ENCODE measurements around the gene ADAMTSL1.
"Not testable (repeated sequence)": the region's sequence is repeated elsewhere in the genome, so short reads cannot be mapped to it uniquely, and the experiment has no call there.

The ADAMTSL1 gene

DNA sequence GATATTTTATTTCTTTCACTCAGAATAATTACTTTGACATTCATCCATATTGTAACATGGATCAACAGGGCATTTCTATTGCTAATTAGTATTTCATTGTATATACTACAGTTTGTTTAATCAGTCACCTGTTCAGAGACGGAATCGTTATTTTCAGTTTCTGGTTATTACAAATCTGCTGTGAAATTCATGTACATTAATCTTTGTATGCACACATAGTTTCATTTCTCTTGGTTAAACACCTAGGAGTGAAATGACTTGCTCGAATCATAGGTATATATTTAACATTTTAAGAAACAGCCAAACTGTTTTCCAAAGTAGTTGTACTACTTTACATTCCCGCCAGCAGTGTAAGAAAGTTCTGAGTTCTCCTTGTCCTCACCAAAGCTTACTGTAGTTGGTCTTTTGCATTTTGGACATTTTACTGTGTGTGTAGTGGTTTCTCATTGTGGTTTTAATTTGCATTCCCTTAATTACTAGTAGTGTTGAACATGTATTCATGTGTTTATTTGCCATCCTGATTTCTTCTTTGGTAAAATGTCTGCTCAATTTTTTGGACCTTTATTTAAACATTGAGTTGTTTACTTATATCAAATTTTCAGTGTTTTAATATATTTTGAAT is 360.9 kb downstream of the ADAMTSL1 start:
- DNase-seq, result no peak

DNA sequence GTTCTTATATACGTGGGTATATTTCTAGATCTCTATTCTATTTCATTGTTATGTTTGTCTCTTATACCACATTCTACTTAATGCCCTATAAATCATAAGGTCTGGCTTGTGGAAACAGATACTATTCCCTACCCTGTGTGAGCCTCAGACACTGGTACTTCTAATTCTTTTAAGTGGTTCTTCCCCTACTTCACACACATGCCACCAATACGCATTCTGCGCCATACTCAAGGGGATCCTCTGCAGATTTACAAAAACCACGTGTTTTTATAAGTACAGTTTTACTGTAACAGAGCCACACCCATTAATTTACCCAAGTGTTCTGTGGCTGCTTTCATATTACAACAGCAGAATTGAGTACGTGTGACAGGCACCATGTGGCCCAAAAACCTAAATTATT is 363.4 kb downstream of the ADAMTSL1 start:
- DNase-seq, result no peak

- no peak for DNase-seq
Measured at GRCh38 chr9:18847576-18848275, 373.8 kb downstream of the ADAMTSL1 start.

DNA sequence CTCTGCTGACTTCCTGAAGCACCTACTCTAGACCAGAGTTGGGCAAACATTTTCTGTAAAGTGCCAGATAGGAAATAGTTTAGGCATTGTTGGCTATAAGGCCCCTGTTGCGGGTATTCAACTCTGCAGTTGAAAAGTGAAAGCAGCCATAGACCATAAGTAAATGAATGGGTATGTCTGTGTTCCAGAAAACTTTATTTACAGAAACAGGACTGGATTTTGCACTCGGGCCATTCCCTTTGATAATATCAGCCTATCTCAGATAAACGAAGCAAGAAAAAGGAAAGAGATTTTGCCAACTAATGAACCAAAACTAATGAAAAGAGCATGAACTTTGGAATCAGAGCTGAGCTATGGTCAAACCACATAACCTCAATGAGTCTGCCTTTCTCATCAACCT is 374.7 kb downstream of the ADAMTSL1 start:
- DNase-seq, result no peak

GRCh38 chr9:18849270-18849669 is 375.3 kb downstream of the ADAMTSL1 start:
- DNase-seq, result no peak

DNA sequence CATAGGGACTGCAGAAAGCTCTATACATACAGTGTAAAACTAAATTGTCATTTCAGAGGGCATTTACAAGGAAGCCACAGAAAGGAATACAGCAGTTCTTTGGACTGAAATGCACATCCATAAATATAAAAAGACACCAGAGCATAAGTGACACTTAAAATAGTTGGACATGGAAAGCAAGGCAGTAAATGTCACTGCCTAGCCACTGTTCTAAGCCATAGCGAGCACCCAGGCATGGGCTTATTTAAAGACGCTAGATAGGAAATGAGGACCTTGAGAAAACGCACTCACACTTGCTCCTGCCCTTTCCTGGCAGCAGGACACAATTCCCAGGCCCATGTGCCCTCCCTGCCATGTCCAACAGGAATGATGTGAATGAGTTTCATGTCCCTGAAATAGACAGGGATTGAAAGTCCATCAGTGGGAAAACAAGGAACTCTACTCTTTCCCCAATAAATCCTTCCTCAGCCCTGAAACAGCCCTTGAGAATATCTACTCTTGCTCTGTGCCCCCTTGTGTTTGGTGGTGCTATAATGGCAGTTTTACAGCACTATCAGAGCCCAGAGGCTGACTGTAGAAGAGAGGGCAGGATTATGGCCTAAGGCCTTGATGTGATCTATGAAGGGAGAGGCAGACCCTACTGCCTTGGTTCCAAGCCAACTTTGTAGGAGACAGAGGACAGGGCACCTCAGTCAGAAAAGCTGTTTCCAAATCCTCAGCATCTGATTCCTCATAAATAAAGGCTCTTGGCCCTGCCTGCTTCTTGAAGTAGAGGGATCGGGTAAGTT is 376.1 kb downstream of the ADAMTSL1 start:
- DNase-seq, result no peak

DNA sequence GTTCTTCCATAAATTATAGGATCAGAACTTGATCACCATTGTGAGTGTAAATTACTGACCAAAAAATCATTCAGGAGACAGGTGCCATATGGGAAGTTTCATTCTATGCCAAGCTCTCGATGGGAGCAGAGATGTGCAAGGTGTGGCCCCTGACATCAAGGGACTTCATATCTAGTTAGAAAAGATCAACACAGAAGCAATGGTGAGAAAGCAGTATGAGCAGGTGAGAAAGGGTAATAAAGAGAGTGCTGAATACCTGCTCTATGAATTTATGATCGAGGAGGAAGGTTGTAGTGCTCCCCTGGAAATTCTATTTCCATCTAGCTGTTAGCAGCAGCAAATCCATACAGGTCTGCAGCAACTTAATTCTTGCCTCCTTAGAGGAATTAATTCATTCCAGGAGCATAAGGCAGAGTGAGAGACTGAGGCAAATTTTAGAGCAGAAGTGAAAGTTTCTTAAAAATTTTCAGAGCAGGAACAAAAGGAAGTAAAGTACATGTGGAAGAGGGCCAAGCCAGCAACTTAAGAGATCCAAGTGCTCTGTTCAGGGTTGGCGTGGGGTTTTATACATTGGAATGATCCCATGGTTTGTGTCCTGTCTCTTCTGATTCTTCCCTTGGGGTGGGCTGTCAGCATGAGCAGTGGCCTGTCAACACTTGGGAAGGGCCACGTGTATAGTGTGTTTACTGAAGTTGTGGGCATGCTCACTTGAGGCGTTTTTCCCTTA is 377.3 kb downstream of the ADAMTSL1 start:
- DNase-seq, result no peak

DNA sequence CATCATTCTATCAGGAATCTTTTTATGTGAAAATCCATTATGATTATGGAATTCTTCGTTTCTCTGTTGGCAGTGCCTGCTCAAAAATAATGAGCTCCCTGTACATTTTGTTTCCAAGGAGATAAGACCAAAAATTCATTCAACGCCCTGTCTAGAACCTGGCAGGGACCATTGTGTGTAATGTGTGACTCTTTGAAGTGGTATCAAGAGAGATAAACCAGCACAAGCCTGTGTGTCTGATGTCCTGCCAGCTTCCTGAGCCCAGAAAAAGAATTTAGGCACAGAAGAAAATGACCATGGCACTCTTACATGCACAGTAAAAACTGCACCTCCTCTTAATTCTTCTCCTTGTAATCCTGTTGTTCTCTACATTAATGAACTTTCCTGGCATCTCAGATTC is 381.7 kb downstream of the ADAMTSL1 start:
- no peak for DNase-seq

DNA sequence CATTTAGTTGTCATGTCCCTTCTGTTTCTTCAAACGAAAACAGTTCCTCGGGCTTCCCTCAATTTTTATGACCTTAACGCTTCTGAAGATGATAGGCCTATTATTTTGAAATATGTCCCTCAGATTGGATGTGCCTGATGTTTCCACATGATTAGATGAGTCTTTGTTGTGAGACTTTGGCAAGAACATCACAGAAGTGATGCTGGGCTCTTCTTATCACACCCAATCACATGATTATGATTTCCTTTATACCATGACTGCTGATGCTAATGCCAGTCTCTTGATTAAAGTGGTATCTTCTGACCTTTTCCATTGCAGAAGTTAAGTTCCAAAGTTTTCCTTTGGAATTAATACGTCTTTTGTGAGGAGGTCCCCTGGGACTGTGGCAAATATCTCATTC is 383.4 kb downstream of the ADAMTSL1 start:
- no peak for DNase-seq

GRCh38 chr9:18857769-18858168 is 383.8 kb downstream of the ADAMTSL1 start:
- DNase-seq, result no peak

DNA sequence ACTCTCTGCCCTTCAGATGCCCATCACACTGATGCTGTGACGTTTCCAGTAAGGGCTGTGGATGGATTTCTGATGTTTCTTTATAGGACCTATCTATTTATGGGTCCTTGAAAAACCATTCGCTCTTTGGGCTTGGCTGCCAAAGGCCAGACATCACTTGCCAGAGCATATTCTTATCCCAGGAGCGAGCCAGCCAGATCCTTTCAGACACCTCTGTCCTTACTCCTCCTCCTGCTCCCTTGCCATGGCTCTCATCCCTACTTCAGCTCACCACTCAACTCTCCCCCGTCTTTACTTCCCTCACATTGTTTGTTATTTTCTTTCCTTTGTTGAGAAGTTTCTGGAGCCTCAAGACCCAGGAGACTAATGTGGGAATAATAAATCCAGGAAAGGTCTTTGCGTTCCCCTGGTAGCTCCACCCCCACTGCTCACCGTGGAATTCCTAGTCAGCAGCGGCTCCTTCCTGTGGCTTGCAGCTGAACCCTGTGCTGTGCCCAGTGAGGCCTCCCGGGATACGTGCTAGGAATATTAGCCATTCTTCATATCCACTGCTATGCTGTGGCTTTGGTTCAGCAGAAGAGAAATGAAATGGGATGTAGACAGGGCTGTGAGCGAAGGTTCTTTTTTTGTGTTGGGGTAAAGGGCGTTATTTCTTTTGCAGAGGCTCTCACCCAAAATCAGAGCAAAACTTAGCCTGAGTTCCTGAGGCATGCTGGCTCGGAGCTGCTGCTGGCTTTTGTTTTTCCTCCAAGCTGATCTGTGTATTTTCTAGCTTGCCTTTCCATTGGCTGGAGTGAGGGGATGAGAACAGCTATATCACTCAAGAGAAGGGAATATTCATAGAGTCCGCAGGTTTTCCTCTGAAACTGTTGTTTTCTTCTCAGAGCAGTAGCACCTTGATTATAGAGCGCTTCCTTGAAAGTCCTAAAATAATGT is 387.9 kb downstream of the ADAMTSL1 start:
- DNase-seq, result no peak

- no peak for DNase-seq
Measured at GRCh38 chr9:18863791-18864190, 389.8 kb downstream of the ADAMTSL1 start.

DNA sequence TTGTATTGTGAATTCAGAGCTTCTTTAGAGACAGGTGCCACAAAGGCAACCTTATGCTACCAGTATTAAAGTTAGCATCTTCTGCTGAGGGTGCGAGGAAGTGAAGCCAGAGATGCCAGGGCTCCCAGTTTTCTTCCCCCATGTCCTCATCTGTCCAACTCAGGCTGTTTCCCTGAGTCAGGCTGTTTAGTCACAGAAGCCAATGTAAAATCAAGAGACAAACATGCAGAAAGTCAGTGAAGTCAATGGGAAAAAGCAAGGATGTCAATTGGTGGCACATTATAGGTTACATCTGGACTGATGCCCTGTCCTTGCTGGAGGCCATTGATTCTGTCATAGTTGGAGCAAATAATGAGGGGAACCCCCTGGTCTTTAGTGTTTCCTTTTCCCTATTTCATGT is 390.6 kb downstream of the ADAMTSL1 start:
- no peak for DNase-seq

GRCh38 chr9:18865542-18865941 is 391.6 kb downstream of the ADAMTSL1 start:
- no peak for DNase-seq

DNA sequence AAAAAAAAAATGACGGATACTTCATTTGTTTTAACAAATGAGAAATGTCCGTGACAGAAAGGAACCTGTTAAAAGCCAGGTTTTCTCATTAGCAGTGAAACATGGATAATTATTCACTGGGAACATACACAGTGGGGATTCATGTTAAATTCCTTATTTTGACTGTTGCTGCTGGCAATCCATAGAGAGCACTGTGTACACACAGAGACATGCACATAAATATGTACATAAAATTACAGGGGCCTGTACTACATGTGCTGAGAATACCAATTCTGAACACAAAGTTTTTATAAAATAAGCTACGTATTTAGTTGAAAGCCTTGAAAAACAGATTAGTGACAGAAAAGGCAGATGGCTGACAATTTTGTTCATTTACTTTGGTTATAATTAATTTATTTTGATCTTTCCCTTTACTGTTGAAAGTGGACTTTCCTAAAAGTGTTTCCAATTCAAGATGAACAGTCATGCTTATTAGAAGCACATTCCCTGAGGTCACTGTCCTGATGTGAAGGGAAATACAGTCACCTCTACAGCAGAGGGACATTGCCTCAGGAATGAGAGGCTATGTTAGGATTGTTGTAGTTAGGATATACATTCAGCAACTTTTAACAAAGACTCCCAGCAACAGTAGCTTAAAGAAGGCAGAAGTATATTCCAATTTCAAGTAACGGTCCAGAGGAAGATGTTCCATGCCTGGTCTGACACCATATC is 392.3 kb downstream of the ADAMTSL1 start:
- DNase-seq, result no peak

- no peak for DNase-seq
Measured at GRCh38 chr9:18869725-18870124, 395.8 kb downstream of the ADAMTSL1 start.

- DNase-seq, result no peak
Measured at GRCh38 chr9:18874069-18874468, 400.1 kb downstream of the ADAMTSL1 start.

DNA sequence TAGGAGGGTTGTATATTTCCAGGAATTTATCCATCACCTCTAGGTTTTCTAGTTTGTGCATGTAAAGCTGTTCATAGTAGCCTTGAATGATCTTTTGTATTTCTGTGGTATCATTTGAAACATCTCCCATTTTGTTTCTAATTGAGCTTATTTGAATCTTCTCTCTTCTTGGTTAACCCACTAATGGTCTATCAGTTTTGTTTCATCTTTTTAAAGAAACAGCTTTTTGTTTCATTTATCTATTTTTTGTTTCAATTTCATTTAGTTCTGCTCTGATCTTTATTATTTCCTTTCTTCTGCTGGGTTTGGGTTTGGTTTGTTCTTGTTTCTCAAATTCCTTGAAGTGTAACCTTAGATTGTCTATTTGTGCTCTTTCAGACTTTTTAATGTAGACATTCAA is 401.0 kb downstream of the ADAMTSL1 start:
- DNase-seq, result not testable (repeated sequence)

- no peak for DNase-seq
Measured at GRCh38 chr9:18877984-18878383, 404.0 kb downstream of the ADAMTSL1 start.

GRCh38 chr9:18881758-18882157 is 407.8 kb downstream of the ADAMTSL1 start:
- DNase-seq, result no peak

GRCh38 chr9:18887546-18887945 is 413.6 kb downstream of the ADAMTSL1 start:
- no peak for DNase-seq

DNA sequence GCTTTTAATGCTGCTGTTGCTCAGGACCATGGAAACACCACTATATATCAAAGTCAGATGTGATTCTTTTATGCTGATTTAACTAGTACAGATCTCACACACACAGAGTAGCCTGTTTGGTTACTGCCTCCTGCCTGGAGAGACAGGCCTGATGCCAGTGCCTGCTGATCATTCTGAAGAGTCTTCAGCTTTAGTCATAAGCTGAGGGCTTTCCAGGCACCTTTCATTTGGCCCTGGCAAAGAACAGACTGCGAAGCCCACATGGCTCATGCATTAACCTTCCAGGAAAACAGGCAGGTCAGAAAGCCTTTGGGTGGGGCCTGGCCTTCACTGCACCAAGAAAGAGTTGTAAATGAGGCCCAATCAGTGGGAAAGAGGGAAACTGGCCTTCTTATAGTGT is 414.3 kb downstream of the ADAMTSL1 start:
- no peak for DNase-seq
